Measurements from ENCODE around the gene SCGB3A2. TPM values are rescaled to one million over a fixed set of nuclear protein-coding genes. Genes with fewer than 3 reads are reported as not detected.

The SCGB3A2 gene
- total and polyA plus RNA-seq, 2 experiments from 2014 or later = not detected

DNA sequence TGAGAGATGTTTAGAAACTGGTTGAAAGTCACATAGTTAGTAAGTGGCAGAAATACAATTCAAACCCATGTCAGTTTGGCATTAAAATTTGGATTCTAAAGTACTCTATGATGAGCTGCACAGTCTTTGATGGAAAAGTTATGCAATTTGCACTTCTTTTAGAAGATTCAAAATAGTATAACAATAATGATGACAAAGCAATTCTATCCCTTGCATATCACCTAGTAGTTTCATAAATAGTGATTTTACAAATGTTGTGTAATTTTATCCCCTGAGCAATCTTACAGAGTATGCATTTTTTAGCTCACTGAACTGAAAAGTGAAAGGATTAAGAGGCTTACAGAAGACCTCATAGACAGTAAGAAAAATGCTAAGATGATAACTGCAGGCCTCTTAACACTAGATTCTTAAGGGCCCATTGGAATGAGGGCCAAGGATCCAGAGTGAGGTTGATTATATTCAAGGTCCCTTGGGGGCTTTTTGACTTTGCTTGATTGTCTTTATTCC is 24.2 kb downstream of the SCGB3A2 start:
- no peaks in the 10 kb centered on the region for H4K20me1 ChIP-seq (ENCODE audit: insufficient read depth)
- TF ChIP-seq EZH2phosphoT487 (IDR thresholded peaks at IDR 0.05; ENCODE audit: insufficient read depth, low read depth) (no peak), EZH2 (IDR thresholded peaks at IDR 0.05; ENCODE audit: insufficient read depth, poor library complexity, severe bottlenecking) (no peak)
- H3K4me1 ChIP-seq (ENCODE audit: insufficient read depth) = no peaks in the 10 kb centered on the region; the same call in 1 of the 2 replicates
- H3K4me3 ChIP-seq = no peak overlapping the region
- H2AFZ ChIP-seq = no peak overlapping the region
- no peak overlapping the region for H3K4me2 ChIP-seq (ENCODE audit: unreplicated experiment)
- H3K27me3 ChIP-seq (replicated peaks; ENCODE audit: insufficient read depth) = no peaks in the 10 kb centered on the region
- H3K79me2 ChIP-seq (ENCODE audit: insufficient read depth) = no peaks in the 10 kb centered on the region
- no peaks in the 10 kb centered on the region for H3K36me3 ChIP-seq (ENCODE audit: low read depth)
- H3K9me3 ChIP-seq (ENCODE audit: low read depth) = no peaks in the 10 kb centered on the region
- no peaks in the 10 kb centered on the region for H3F3A ChIP-seq (ENCODE audit: insufficient read depth)
- no peak overlapping the region for H3K9ac ChIP-seq
- in situ Hi-C loops (cut with MboI) = no loop called here
- no peaks in the 10 kb centered on the region for H3K9me2 ChIP-seq (ENCODE audit: insufficient read depth)
- H3K27ac ChIP-seq = no peak overlapping the region
- no peak for DNase-seq

DNA sequence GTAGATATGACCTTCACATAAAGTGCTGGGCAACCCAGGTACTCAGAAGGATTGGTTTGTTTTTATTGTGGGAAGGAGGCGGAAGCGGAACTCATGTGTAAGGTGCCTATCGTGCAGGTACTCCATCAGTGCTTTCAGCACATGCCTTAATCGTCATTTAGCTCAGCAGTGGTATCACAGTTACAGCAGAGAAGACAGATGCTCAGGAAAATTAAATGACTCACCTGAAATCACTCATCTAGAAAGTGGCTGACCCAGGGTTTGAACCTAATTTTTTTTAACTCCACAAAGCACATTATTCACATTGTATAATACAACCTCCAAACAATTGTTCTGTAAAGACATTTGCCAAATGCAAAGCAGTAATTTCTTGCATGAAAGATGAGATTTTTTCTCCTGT is 25.6 kb downstream of the SCGB3A2 start:
- H2AFZ ChIP-seq = no peak overlapping the region

DNA sequence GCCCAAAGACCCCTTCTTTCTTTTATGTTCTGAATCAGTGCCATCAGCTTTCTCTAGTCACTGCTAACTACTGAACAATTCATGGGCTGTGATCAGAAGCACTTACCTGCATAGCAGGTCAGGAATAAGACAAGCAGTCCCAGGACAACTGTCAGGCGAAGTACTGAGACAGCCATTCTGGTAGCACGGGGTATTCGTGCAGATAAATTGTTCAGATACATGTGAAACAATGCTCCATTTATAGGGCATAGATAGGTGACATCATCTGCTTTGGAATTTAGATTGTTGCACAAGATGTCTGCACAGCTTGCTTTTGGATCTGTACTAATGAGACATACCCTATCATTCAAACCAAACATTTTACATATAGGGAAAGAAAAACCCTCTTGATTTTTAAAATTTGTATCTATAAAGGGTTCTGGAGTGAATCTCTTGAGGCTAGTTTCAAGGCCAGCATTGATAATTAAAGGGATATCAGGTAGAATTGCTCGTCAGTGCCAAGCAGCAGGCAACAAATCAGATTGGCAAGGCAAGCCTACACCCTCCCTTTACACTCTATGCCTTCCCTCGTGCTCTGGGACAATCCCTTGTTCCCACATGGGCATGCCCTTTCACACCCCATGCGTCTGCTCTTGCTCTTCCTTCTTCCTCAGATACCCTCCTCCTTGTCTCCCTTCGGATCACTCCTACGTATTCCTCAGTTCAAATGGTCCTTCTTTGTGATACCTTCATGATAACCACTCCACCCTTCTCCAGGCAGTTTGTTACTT is 28.0 kb downstream of the SCGB3A2 start, which contains the start of gene C5orf46:
Gene C5orf46, minus strand, starts transcription at position 213 of the 770 bp plus-strand sequence. Its CDS starts 37 bp downstream, at position 176.
- 26 to 27% methylated on average over 7 to 8 of the region's 8 CpGs for WGBS, 2 experiments (ENCODE audit: low coverage in 1 of 2, low lambda C conversion rate in 2 of 2, missing lambda C conversion rate in 2 of 2)
- Histone ChIP-seq H3K36me3 (ENCODE audit: low read depth) (no peaks in the 10 kb centered on the region), H3K9me2 (ENCODE audit: insufficient read depth) (no peaks in the 10 kb centered on the region; the same call in 1 of the 2 replicates), H3K4me1 (ENCODE audit: insufficient read depth) (no peaks in the 10 kb centered on the region; the same call in 1 of the 2 replicates), H2AFZ (no peak within 1 kb of the TSS), H3K9ac (no peak within 1 kb of the TSS), H3K27ac (no peak within 1 kb of the TSS), H3K4me3 (no peak within 1 kb of the TSS; the same call in 1 of the 2 replicates), H4K20me1 (ENCODE audit: insufficient read depth) (no peaks in the 10 kb centered on the region), H3K79me2 (ENCODE audit: insufficient read depth) (no peaks in the 10 kb centered on the region), H3K27me3 (replicated peaks; ENCODE audit: insufficient read depth) (no peaks in the 10 kb centered on the region), H3F3A (ENCODE audit: insufficient read depth) (no peaks in the 10 kb centered on the region), H3K4me2 (ENCODE audit: unreplicated experiment) (no peak within 1 kb of the TSS), H3K9me3 (ENCODE audit: low read depth) (no peaks in the 10 kb centered on the region)
- no peak for TF ChIP-seq EZH2phosphoT487 (IDR thresholded peaks at IDR 0.05; ENCODE audit: insufficient read depth, low read depth)
- TF ChIP-seq EZH2 (IDR thresholded peaks at IDR 0.05; ENCODE audit: insufficient read depth, poor library complexity, severe bottlenecking) = no peak
- DNase-seq = peak; percentile 58
- in situ Hi-C loops (cut with MboI) = no loop called here

More for the DNA sequence above, 25.6 kb downstream of the SCGB3A2 start:
- no peak for TF ChIP-seq EZH2 (IDR thresholded peaks at IDR 0.05; ENCODE audit: insufficient read depth, poor library complexity, severe bottlenecking)
- no peak for TF ChIP-seq EZH2phosphoT487 (IDR thresholded peaks at IDR 0.05; ENCODE audit: insufficient read depth, low read depth)
- Histone ChIP-seq H3K79me2 (ENCODE audit: insufficient read depth) (no peaks in the 10 kb centered on the region), H3K4me3 (no peak overlapping the region), H3K9me3 (ENCODE audit: low read depth) (no peaks in the 10 kb centered on the region), H3K9ac (no peak overlapping the region), H3K36me3 (ENCODE audit: low read depth) (no peaks in the 10 kb centered on the region), H3K4me2 (ENCODE audit: unreplicated experiment) (no peak overlapping the region), H3K9me2 (ENCODE audit: insufficient read depth) (no peaks in the 10 kb centered on the region; the same call in 1 of the 2 replicates), H3K27ac (no peak overlapping the region), H3K27me3 (replicated peaks; ENCODE audit: insufficient read depth) (no peaks in the 10 kb centered on the region), H3K4me1 (ENCODE audit: insufficient read depth) (no peaks in the 10 kb centered on the region; the same call in 1 of the 2 replicates), H3F3A (ENCODE audit: insufficient read depth) (no peaks in the 10 kb centered on the region), H4K20me1 (ENCODE audit: insufficient read depth) (no peaks in the 10 kb centered on the region)
- DNase-seq = no peak
- in situ Hi-C loops (cut with MboI) = no loop called here
- 55 to 63% methylated on average over 4 of the region's 4 CpGs for WGBS, 2 experiments (ENCODE audit: low coverage in 1 of 2, low lambda C conversion rate in 2 of 2, missing lambda C conversion rate in 2 of 2)

DNA sequence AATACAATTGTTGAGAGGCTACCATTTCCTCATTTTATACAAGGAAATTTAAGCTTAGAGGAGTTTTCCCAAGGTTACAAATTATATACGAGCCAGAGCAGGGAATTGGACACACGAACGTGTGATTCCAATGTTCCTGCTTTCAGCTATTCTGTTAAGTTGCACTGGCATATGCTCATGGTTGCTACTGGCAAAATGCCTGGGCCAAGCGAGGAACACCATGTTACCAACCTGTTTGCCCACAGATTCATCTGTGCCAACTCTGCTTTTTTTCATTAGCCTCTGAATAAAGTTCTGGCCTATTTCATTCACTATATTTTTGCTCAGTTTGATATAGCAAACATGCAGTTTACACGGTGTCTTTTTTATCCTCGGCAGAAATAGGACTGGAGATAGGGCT is 32.9 kb downstream of the SCGB3A2 start:
- Histone ChIP-seq H3K4me1 (ENCODE audit: insufficient read depth) (no peaks in the 10 kb centered on the region), H2AFZ (no peak overlapping the region), H3K4me3 (no peak overlapping the region), H4K20me1 (ENCODE audit: insufficient read depth) (no peaks in the 10 kb centered on the region), H3K79me2 (ENCODE audit: insufficient read depth) (no peaks in the 10 kb centered on the region), H3K36me3 (ENCODE audit: low read depth) (no peaks in the 10 kb centered on the region), H3K27ac (no peak overlapping the region), H3K9me3 (ENCODE audit: low read depth) (no peaks in the 10 kb centered on the region), H3F3A (ENCODE audit: insufficient read depth) (no peaks in the 10 kb centered on the region), H3K9me2 (ENCODE audit: insufficient read depth) (no peaks in the 10 kb centered on the region; the same call in 1 of the 2 replicates), H3K4me2 (ENCODE audit: unreplicated experiment) (no peak overlapping the region), H3K9ac (no peak overlapping the region), H3K27me3 (replicated peaks; ENCODE audit: insufficient read depth) (no peaks in the 10 kb centered on the region)
- no peak for DNase-seq
- in situ Hi-C loops (cut with MboI) = no loop called here
- no peak for TF ChIP-seq EZH2phosphoT487 (IDR thresholded peaks at IDR 0.05; ENCODE audit: insufficient read depth, low read depth)
- TF ChIP-seq EZH2 (IDR thresholded peaks at IDR 0.05; ENCODE audit: insufficient read depth, poor library complexity, severe bottlenecking) = no peak
- 20% methylated on average over 6 of the region's 6 CpGs for WGBS, 2 experiments (ENCODE audit: low coverage in 1 of 2, low lambda C conversion rate in 2 of 2, missing lambda C conversion rate in 2 of 2)

Measured in GM23248 (cell line).